Thyroid gland (tissue), 4 donors: ENCODE data around the gene TWF2. TPM values are rescaled to one million over a fixed set of nuclear protein-coding genes. Genes with fewer than 3 reads are reported as not detected.
A peak's percentile ranks its signal among the peaks of the same experiment; 100 is the strongest.

Source experiments
- DNase-seq, 2 donors: peaks; one replicate each; pipeline ENCODE4 v3.0.0-alpha.2; 2019
- H3K27ac ChIP-seq, 3 donors: fragments of 200-600 bp; sonication (generic); 1 replicate in 2 of 3; 2 replicates in 1 of 3; pipeline ENCODE4 v1.5.1; 2016 to 2019; ENCODE audit warnings: mild to moderate bottlenecking in 1 of 3, moderate library complexity in 1 of 3
- H3K27me3 ChIP-seq: fragments of 200-600 bp; sonication (generic); one replicate; pipeline ENCODE4 v1.5.1; 2019
- H3K36me3 ChIP-seq, 2 donors: fragments of 200-600 bp; sonication (generic); one replicate each; pipeline ENCODE4 v1.5.1; 2016 to 2019
- H3K4me1 ChIP-seq, 2 donors: fragments of 200-600 bp; sonication (generic); one replicate each; pipeline ENCODE4 v1.5.1; 2017 to 2019
- H3K4me3 ChIP-seq, 3 donors: fragments of 200-600 bp; sonication (generic); replicated peaks in 1 of 3; 1 replicate in 2 of 3; 2 replicates in 1 of 3; pipeline ENCODE4 v1.5.1; 2016; ENCODE audit warnings: mild to moderate bottlenecking in 1 of 3
- H3K9me3 ChIP-seq: fragments of 200-600 bp; sonication (generic); one replicate; pipeline ENCODE4 v1.5.1; 2017
- CTCF ChIP-seq, 6 experiments: fragments of 200-600 bp in 3 of 6; fragments of 450-650 bp in 3 of 6; sonication (generic) in 3 of 6; IDR thresholded peaks; one replicate each; pipeline ENCODE4 v1.5.1; 2016 to 2019; ENCODE audit warnings: antibody characterized with exemption in 6 of 6, mild to moderate bottlenecking in 2 of 6, inconsistent platforms in 1 of 6, moderate library complexity in 1 of 6
- POLR2A ChIP-seq, 2 donors: fragments of 450-650 bp; IDR thresholded peaks; one replicate each; pipeline ENCODE4 v1.6.1; 2017; ENCODE audit warnings: antibody characterized with exemption in 2 of 2, mild to moderate bottlenecking in 2 of 2, moderate library complexity in 1 of 2
- WGBS, 2 donors: methylation state at CpG; one replicate each; pipeline ENCODE4 v1.1.5; 2017; 5-methylcytosine and 5-hydroxymethylcytosine counted together
- intact Hi-C: fragments of 100-400 bp; cut with DNase I; formaldehyde crosslinking; loops from one replicate; pipeline ENCODE4 v1.15.1; 2023
- total RNA-seq, 4 donors: library from RNA; depleted of rRNA; stranded (reverse); fragments of >200 nt; gene quantifications; one replicate each; pipeline ENCODE4 v1.2.3, GENCODE V29; 2016

The TWF2 gene
- total RNA-seq, 4 donors from 2014 or later: 28.3 to 61.1 (median 50.4) TPM

- DNase-seq: no peak
- Histone ChIP-seq H3K27ac (no peak overlapping the region), H3K4me3 (no peak overlapping the region), H3K9me3 (no peaks in the 10 kb centered on the region), H3K4me1 (peaks cover 24 to 34% of the 10 kb centered on the region in 2 donors), H3K36me3 (no peaks in the 10 kb centered on the region), H3K27me3 (no peaks in the 10 kb centered on the region)
- WGBS, 2 donors: 92 to 93% methylated on average over 24 to 35 of the region's 41 CpGs
- TF ChIP-seq CTCF (IDR thresholded peaks at IDR 0.05): no peak
- TF ChIP-seq POLR2A (IDR thresholded peaks at IDR 0.05): no peak
- intact Hi-C loops: no loop called here
These were observed 16.4 kb downstream of the TWF2 start for GRCh38 chr3:52222319-52223221.

- peak in 1 of 2 donors; percentile 13 for DNase-seq
- H3K36me3 ChIP-seq: no peaks in the 10 kb centered on the region
- H3K27me3 ChIP-seq: no peaks in the 10 kb centered on the region
- H3K27ac ChIP-seq: no peak overlapping the region
- H3K4me3 ChIP-seq: no peak overlapping the region
- 88 to 91% methylated on average over 15 to 21 of the region's 34 CpGs for WGBS, 2 donors
- TF ChIP-seq POLR2A (IDR thresholded peaks at IDR 0.05): no peak
- TF ChIP-seq CTCF (IDR thresholded peaks at IDR 0.05): no peak
- H3K4me1 ChIP-seq: peaks cover 32 to 43% of the 10 kb centered on the region in 2 donors
- intact Hi-C loops: no loop called here
- no peaks in the 10 kb centered on the region for H3K9me3 ChIP-seq
These were observed 17.2 kb downstream of the TWF2 start for GRCh38 chr3:52221563-52222318.

GRCh38 chr3:52221141-52221562 is 17.8 kb downstream of the TWF2 start:
- H3K4me3 ChIP-seq: no peak overlapping the region
- WGBS, 2 donors: 95 to 100% methylated on average over 1 to 10 of the region's 27 CpGs
- H3K4me1 ChIP-seq: peaks cover 38 to 49% of the 10 kb centered on the region in 2 donors
- H3K36me3 ChIP-seq: no peaks in the 10 kb centered on the region
- no peaks in the 10 kb centered on the region for H3K9me3 ChIP-seq
- no peak for TF ChIP-seq CTCF (IDR thresholded peaks at IDR 0.05)
- TF ChIP-seq POLR2A (IDR thresholded peaks at IDR 0.05): no peak
- no peaks in the 10 kb centered on the region for H3K27me3 ChIP-seq
- peak overlapping the region; percentile 43 to 51 (median 48) for H3K27ac ChIP-seq
- no peak for DNase-seq
- intact Hi-C loops: no loop called here

GRCh38 chr3:52220380-52221026 is 18.5 kb downstream of the TWF2 start:
- WGBS, 2 donors: 20 to 25% methylated on average over 8 to 9 of the region's 9 CpGs
- H3K4me1 ChIP-seq: peaks cover 38 to 49% of the 10 kb centered on the region in 2 donors
- intact Hi-C loops: no loop called here

More at GRCh38 chr3:52220380-52221026, 18.5 kb downstream of the TWF2 start:
- H3K4me3 ChIP-seq: no peak overlapping the region
- DNase-seq: peak; percentile 88 to 94
- no peaks in the 10 kb centered on the region for H3K9me3 ChIP-seq
- H3K36me3 ChIP-seq: peaks cover 0 to under 1% of the 10 kb centered on the region in 2 donors
- TF ChIP-seq CTCF (IDR thresholded peaks at IDR 0.05): peak; percentile 68 to 91 (median 86)
- no peak for TF ChIP-seq POLR2A (IDR thresholded peaks at IDR 0.05)
- peak overlapping the region; percentile 43 to 51 (median 48) for H3K27ac ChIP-seq
- H3K27me3 ChIP-seq: no peaks in the 10 kb centered on the region
